HepG2 (cell line): ENCODE results near the gene ESR1. TPM values are rescaled to one million over a fixed set of nuclear protein-coding genes. Genes with fewer than 3 reads are reported as not detected.

Experiments used
- ATAC-seq: fragments of 200-7000 bp; cut with Tn5 transposase; 3 replicates; pipeline ENCODE4 v1.9.1; 2020; ENCODE audit warnings: mild to moderate bottlenecking, moderate library complexity
- BruUV-seq: library from RNA; stranded (reverse); fragments of 400-500 nt; replicated peaks from 2 replicates; lab custom pipeline; 2021; lab: Mats Ljungman, UMichigan
- CTCF ChIA-PET: fragments of 300-600 bp; formaldehyde crosslinking; extraction: SDS; loops from one replicate; lab custom pipeline; 2021; ENCODE audit warnings: low total read pairs, inconsistent platforms, low intra/inter-chr PET ratio; lab: Yijun Ruan, JAX
- POLR2A ChIA-PET: fragments of 350-600 bp; sonication (Branson Sonifier 250); formaldehyde crosslinking; loops from one replicate; lab custom pipeline; 2020; ENCODE audit warnings: antibody characterized with exemption, inconsistent platforms; lab: Yijun Ruan, JAX
- DNase-seq: peaks from one replicate; pipeline ENCODE4 v3.0.0-alpha.2; 2015; ENCODE audit warnings: low spot score
- FAIRE-seq: peaks from 3 replicates; lab custom pipeline; 2011; peaks lifted over from hg19 to GRCh38; lab: Jason Lieb, UNC
- H2AFZ ChIP-seq: one replicate; pipeline ENCODE4 v1.6.1; 2011; ENCODE audit warnings: low read length, inconsistent platforms
- H3K27ac ChIP-seq: fragments of 300-600 bp; 3 replicates; pipeline ENCODE4 v1.8.0; 2011; ENCODE audit warnings: mixed run types, mild to moderate bottlenecking, mixed read lengths, low read length, inconsistent platforms; ENCODE audit not compliant: insufficient read depth; ENCODE audit errors: extremely low read length
- H3K27me3 ChIP-seq, 2 experiments: fragments of 200-600 bp in 1 of 2; 2 replicates in 1 of 2; 3 replicates in 1 of 2; pipeline versions ENCODE4 v1.6.0 to v1.8.0; 2011; ENCODE audit warnings: low read length in 2 of 2, mild to moderate bottlenecking in 2 of 2, moderate library complexity in 2 of 2, inconsistent platforms in 1 of 2; ENCODE audit not compliant: insufficient read depth in 2 of 2, control insufficient read depth in 1 of 2
- H3K36me3 ChIP-seq, 2 experiments: fragments of 200-600 bp in 1 of 2; replicated peaks in 1 of 2; 2 replicates in 1 of 2; 3 replicates in 1 of 2; pipeline versions ENCODE4 v1.5.1 to v1.8.0; 2011; ENCODE audit warnings: low read length in 2 of 2, inconsistent platforms in 1 of 2; ENCODE audit not compliant: insufficient read depth in 2 of 2, control insufficient read depth in 1 of 2
- H3K4me1 ChIP-seq: 2 replicates; pipeline ENCODE4 v1.5.1; 2012; ENCODE audit warnings: low read length, inconsistent platforms; ENCODE audit not compliant: insufficient read depth
- H3K4me2 ChIP-seq: 2 replicates; pipeline ENCODE4 v1.6.0; 2011; ENCODE audit warnings: low read depth, low read length, inconsistent platforms
- H3K4me3 ChIP-seq, 3 experiments: fragments of 200-600 bp in 1 of 3; sonication (generic), shearing (Covaris generic) in 1 of 3; replicated peaks in 1 of 3; 2 replicates each; pipeline ENCODE4 v1.5.1; 2011 to 2016; ENCODE audit warnings: low read length in 3 of 3, inconsistent platforms in 2 of 3, low read depth in 2 of 3, mild to moderate bottlenecking in 2 of 3, control low read depth in 1 of 3, mixed read lengths in 1 of 3; ENCODE audit not compliant: insufficient read depth in 1 of 3
- H3K79me2 ChIP-seq: one replicate; pipeline ENCODE4 v1.6.1; 2011; ENCODE audit warnings: low read length, inconsistent platforms; ENCODE audit not compliant: insufficient read depth
- H3K9ac ChIP-seq: 2 replicates; pipeline ENCODE4 v1.6.0; 2011; ENCODE audit warnings: mild to moderate bottlenecking, low read depth, low read length, inconsistent platforms; ENCODE audit not compliant: insufficient read depth
- H3K9me3 ChIP-seq: 2 replicates; pipeline ENCODE4 v1.5.1; 2012; ENCODE audit warnings: mild to moderate bottlenecking, low read length
- H4K20me1 ChIP-seq: 2 replicates; pipeline ENCODE4 v1.6.0; 2011; ENCODE audit warnings: inconsistent platforms, mild to moderate bottlenecking, low read length, moderate library complexity; ENCODE audit not compliant: insufficient read depth
- ADNP ChIP-seq: sonication (generic); formaldehyde crosslinking; IDR thresholded peaks from 2 replicates; pipeline ENCODE4 v1.4.0; 2020; ENCODE audit warnings: missing genetic modification reagents
- DPF2 ChIP-seq: sonication (generic); formaldehyde crosslinking; IDR thresholded peaks from 2 replicates; pipeline ENCODE4 v1.4.0; 2020; ENCODE audit warnings: mild to moderate bottlenecking, low read depth, missing genetic modification reagents, borderline replicate concordance
- GTF2F1 ChIP-seq: fragments of 150-350 bp; IDR thresholded peaks from 2 replicates; pipeline ENCODE4 v1.6.1; 2014; ENCODE audit warnings: low read length
- GZF1 ChIP-seq: sonication (generic); formaldehyde crosslinking; IDR thresholded peaks from 2 replicates; pipeline ENCODE4 v1.5.1; 2020; ENCODE audit warnings: mild to moderate bottlenecking, missing genetic modification reagents
- MEF2D ChIP-seq: sonication (generic); formaldehyde crosslinking; IDR thresholded peaks from 2 replicates; pipeline ENCODE4 v1.5.1; 2020; ENCODE audit warnings: mild to moderate bottlenecking, missing genetic modification reagents
- NCOR1 ChIP-seq: fragments of 200-600 bp; sonication (generic); IDR thresholded peaks from 2 replicates; pipeline ENCODE4 v1.7.0; 2017; ENCODE audit warnings: antibody characterized with exemption, low read length, borderline replicate concordance
- SMAD3 ChIP-seq: sonication (generic); formaldehyde crosslinking; IDR thresholded peaks from 2 replicates; pipeline ENCODE4 v1.4.0; 2020; ENCODE audit warnings: missing genetic modification reagents
- TBP ChIP-seq: sonication (generic); formaldehyde crosslinking; IDR thresholded peaks from 2 replicates; pipeline ENCODE4 v1.5.0; 2020; ENCODE audit warnings: missing genetic modification reagents
- ZFP36L1 ChIP-seq: sonication (generic); formaldehyde crosslinking; IDR thresholded peaks from 2 replicates; pipeline ENCODE4 v1.8.0; 2022; ENCODE audit warnings: mild to moderate bottlenecking, missing genetic modification reagents, moderate library complexity
- ZKSCAN1 ChIP-seq: fragments of 150-350 bp; IDR thresholded peaks from 2 replicates; pipeline ENCODE4 v1.6.1; 2014; ENCODE audit warnings: low read length
- ZNF121 ChIP-seq: sonication (generic); formaldehyde crosslinking; IDR thresholded peaks from 2 replicates; pipeline ENCODE4 v1.5.0; 2020; ENCODE audit warnings: mild to moderate bottlenecking, missing genetic modification reagents
- ZNF577 ChIP-seq: sonication (generic); formaldehyde crosslinking; IDR thresholded peaks from 2 replicates; pipeline ENCODE4 v1.4.0; 2020; ENCODE audit warnings: mild to moderate bottlenecking, low read depth, missing genetic modification reagents, borderline replicate concordance
- ZNF772 ChIP-seq: sonication (generic); formaldehyde crosslinking; IDR thresholded peaks from 2 replicates; pipeline ENCODE4 v1.5.0; 2020; ENCODE audit warnings: mild to moderate bottlenecking, missing genetic modification reagents
- WGBS: methylation state at CpG from one replicate; pipeline ENCODE4 v1.1.6; 2017; ENCODE audit warnings: low lambda C conversion rate; 5-methylcytosine and 5-hydroxymethylcytosine counted together
- in situ Hi-C: cut with HindIII; loops from 2 replicates; pipeline ENCODE4 v1.10.0; 2017; ENCODE audit warnings: low pct_unique_long_range_greater_than_20kb; ENCODE audit not compliant: extremely low pct_ligation_motif_present
- intact Hi-C: fragments of 100-400 bp; cut with micrococcal nuclease; formaldehyde crosslinking; loops from one replicate; pipeline ENCODE4 v1.10.0; 2022; ENCODE audit not compliant: unreplicated experiment
- polyA plus RNA-seq, 8 experiments: library from polyadenylated mRNA; depleted of rRNA in 3 of 8; stranded (reverse) in 7 of 8; unstranded in 1 of 8; fragments of >200 nt; fragmentation: Illumina TruSeq in 4 of 8; extraction: Trizol in 4 of 8; gene quantifications; 2 replicates each; pipeline versions ENCODE4 v1.2.1 to v1.2.3, GENCODE V29; 2011 to 2016; ENCODE audit warnings: low read depth in 4 of 8, missing spikeins in 1 of 8, mixed read lengths in 1 of 8; ENCODE audit not compliant: insufficient read depth in 1 of 8
- total RNA-seq, 5 experiments: library from RNA; depleted of rRNA; stranded (reverse); fragments of >200 nt; fragmentation: Illumina TruSeq; extraction: Trizol; gene quantifications; 2 replicates each; pipeline ENCODE4 v1.2.3, GENCODE V29; 2016; ENCODE audit warnings: low read depth in 1 of 5
- TF ChIP-seq, protein P1 (sequence below): IDR thresholded peaks from 2 replicates; pipeline ENCODE4 v1.6.1; 2016
- TF ChIP-seq, protein P2 (sequence below): IDR thresholded peaks from 2 replicates; pipeline ENCODE4 v1.6.1; 2012; ENCODE audit warnings: inconsistent platforms

Gene ESR1
- total and polyA plus RNA-seq, 2 of the 13 experiments (the other 11 are each of a cell fraction or from before 2014, with no cell fraction given), result not detected

DNA sequence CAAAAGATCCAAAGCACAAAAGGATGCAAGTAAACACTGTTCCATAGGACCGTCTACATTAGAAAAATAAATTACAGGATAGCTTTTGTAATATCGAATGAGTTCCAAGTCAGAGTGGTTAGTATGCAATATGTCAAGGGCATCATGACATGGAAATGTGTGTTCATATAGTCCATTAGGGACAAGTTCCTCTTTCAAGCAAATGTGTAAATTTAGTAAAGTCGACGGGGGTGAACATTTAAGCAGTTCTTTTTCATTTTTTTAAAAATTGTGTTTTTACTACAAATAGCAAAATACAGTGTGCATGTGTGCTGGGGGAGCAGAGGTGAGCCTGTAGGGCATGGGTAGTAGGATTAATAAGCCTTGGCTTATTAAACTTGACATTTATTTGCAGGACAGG is 359.0 kb downstream of the ESR1 start:
- peaks cover 15% of the 10 kb centered on the region for H3K4me1 ChIP-seq
- ChIA-PET POLR2A (no interaction called here), CTCF (no interaction called here)
- in situ Hi-C loops, result no loop called here
- no peak for TF ChIP-seq ADNP (CRISPR knock-in tag)
- TF ChIP-seq ZNF121 (CRISPR knock-in tag), result no peak
- TF ChIP-seq SMAD3 (CRISPR knock-in tag), result no peak
- no peak for TF ChIP-seq ZFP36L1
- TF ChIP-seq, protein P1, sequence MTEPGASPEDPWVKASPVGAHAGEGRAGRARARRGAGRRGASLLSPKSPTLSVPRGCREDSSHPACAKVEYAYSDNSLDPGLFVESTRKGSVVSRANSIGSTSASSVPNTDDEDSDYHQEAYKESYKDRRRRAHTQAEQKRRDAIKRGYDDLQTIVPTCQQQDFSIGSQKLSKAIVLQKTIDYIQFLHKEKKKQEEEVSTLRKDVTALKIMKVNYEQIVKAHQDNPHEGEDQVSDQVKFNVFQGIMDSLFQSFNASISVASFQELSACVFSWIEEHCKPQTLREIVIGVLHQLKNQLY, result no peak
- no peak for TF ChIP-seq GTF2F1
- TF ChIP-seq MEF2D (CRISPR knock-in tag), result no peak
- TF ChIP-seq, protein P2, sequence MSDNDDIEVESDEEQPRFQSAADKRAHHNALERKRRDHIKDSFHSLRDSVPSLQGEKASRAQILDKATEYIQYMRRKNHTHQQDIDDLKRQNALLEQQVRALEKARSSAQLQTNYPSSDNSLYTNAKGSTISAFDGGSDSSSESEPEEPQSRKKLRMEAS, result no peak
- no peak for TF ChIP-seq TBP (CRISPR knock-in tag)
- no peak for TF ChIP-seq GZF1 (CRISPR knock-in tag)
- TF ChIP-seq ZNF577 (CRISPR knock-in tag), result no peak
- TF ChIP-seq NCOR1, result no peak
- no peak for TF ChIP-seq ZNF772
- no peak for TF ChIP-seq ZKSCAN1
- TF ChIP-seq DPF2 (CRISPR knock-in tag), result no peak
- TF ChIP-seq, all 625 proteins: peak for 0
- H3K4me3 ChIP-seq, result no peak overlapping the region
- H3K36me3 ChIP-seq, result no peaks in the 10 kb centered on the region
- H4K20me1 ChIP-seq, result no peaks in the 10 kb centered on the region
- no peaks in the 10 kb centered on the region for H3K27me3 ChIP-seq
- no peak overlapping the region for H3K4me2 ChIP-seq
- ATAC-seq, result no peak
- WGBS, result 88% methylated on average over 4 of the region's 4 CpGs
- no peak overlapping the region for H3K9ac ChIP-seq
- H2AFZ ChIP-seq, result no peak overlapping the region
- intact Hi-C loops, result no loop called here
- no peak overlapping the region for H3K27ac ChIP-seq
- FAIRE-seq, result no peak
- no peaks in the 10 kb centered on the region for H3K79me2 ChIP-seq
- no TSS peak for BruUV-seq
- H3K9me3 ChIP-seq, result no peaks in the 10 kb centered on the region
- DNase-seq, result no peak
